ENCODE data around the gene COA3. TPM values are rescaled to one million over a fixed set of nuclear protein-coding genes. Genes with fewer than 3 reads are reported as not detected.

Gene COA3
- polyA plus RNA-seq, 2 donors = 89.9 to 185 TPM

DNA sequence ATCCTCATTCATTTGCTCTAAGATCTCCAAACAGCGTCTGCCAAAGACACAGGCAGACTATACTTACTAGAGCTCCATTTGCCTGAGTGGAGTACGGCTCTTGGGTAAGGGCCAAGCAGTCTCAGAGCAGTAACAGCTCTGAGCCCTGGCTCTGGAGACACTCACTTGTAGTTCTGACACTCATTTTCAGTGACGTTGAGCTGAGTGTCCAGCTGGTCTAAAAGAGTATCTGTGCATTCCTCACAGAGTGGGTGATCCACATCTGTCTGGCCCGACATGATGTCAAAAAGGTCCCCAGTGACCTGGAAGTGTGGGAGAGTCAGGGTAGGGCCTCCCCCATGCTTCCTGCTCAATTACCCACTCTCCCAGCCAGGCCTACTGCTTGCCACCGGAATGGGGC is 19.9 kb upstream of the COA3 start:
- Histone ChIP-seq H3K4me1 (ENCODE audit: control insufficient read depth in 2 of 2, insufficient read depth in 2 of 2, low read length in 1 of 2) (no peaks in the 10 kb centered on the region), H3K27ac (ENCODE audit: low read depth in 2 of 2, low read length in 1 of 2) (no peak overlapping the region), H3K9me3 (ENCODE audit: control insufficient read depth in 2 of 2, insufficient read depth in 1 of 2, low read depth in 1 of 2, low read length in 1 of 2) (no peaks in the 10 kb centered on the region), H3K27me3 (ENCODE audit: control insufficient read depth in 1 of 2, insufficient read depth in 2 of 2, low read length in 2 of 2) (no peaks in the 10 kb centered on the region), H3K36me3 (ENCODE audit: control insufficient read depth in 2 of 2, insufficient read depth in 2 of 2, low read length in 1 of 2) (peaks cover 25 to 29% of the 10 kb centered on the region in 2 donors), H3K4me3 (ENCODE audit: low read depth in 1 of 2, low read length in 2 of 2) (no peak overlapping the region)
- WGBS, 2 donors = 87 to 89% methylated on average over 5 of the region's 5 CpGs

DNA sequence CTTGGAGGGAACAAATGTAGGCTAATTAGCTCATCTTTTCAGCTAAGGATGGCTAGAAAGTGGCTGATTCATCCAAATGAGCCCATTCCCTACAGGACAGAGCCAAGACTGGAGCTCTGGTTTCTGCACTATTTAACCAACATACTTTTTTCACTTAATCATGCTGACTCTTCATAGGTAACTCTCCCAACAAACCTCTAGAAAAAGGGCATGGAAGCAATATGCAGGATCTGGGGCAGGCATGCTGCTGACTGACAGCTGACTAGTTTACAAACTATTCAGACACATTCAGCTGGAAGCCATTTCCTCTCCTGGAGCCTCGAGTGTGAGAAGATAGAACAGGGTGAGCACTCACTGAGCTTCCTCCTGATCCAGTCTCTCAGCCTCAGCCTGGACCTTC is 19.4 kb upstream of the COA3 start:
- peaks cover 25 to 29% of the 10 kb centered on the region in 2 donors for H3K36me3 ChIP-seq (ENCODE audit: control insufficient read depth in 2 of 2, insufficient read depth in 2 of 2, low read length in 1 of 2)
- no peak overlapping the region for H3K4me3 ChIP-seq (ENCODE audit: low read depth in 1 of 2, low read length in 2 of 2)
- 65 to 77% methylated on average over 1 of the region's 1 CpG for WGBS, 2 donors
- H3K9me3 ChIP-seq (ENCODE audit: control insufficient read depth in 2 of 2, insufficient read depth in 1 of 2, low read depth in 1 of 2, low read length in 1 of 2) = no peaks in the 10 kb centered on the region
- H3K27me3 ChIP-seq (ENCODE audit: control insufficient read depth in 1 of 2, insufficient read depth in 2 of 2, low read length in 2 of 2) = no peaks in the 10 kb centered on the region
- no peak overlapping the region for H3K27ac ChIP-seq (ENCODE audit: low read depth in 2 of 2, low read length in 1 of 2)
- H3K4me1 ChIP-seq (ENCODE audit: control insufficient read depth in 2 of 2, insufficient read depth in 2 of 2, low read length in 1 of 2) = no peaks in the 10 kb centered on the region

- Histone ChIP-seq H3K27ac (ENCODE audit: low read depth in 2 of 2, low read length in 1 of 2) (peak overlapping the region in 1 of 2 donors; percentile 18), H3K27me3 (ENCODE audit: control insufficient read depth in 1 of 2, insufficient read depth in 2 of 2, low read length in 2 of 2) (no peaks in the 10 kb centered on the region), H3K4me3 (ENCODE audit: low read depth in 1 of 2, low read length in 2 of 2) (no peak overlapping the region), H3K9me3 (ENCODE audit: control insufficient read depth in 2 of 2, insufficient read depth in 1 of 2, low read depth in 1 of 2, low read length in 1 of 2) (no peaks in the 10 kb centered on the region), H3K36me3 (ENCODE audit: control insufficient read depth in 2 of 2, insufficient read depth in 2 of 2, low read length in 1 of 2) (peaks cover 30 to 37% of the 10 kb centered on the region in 2 donors), H3K4me1 (ENCODE audit: control insufficient read depth in 2 of 2, insufficient read depth in 2 of 2, low read length in 1 of 2) (no peaks in the 10 kb centered on the region)
- WGBS, 2 donors = 69 to 75% methylated on average over 8 of the region's 8 CpGs
These were observed 16.3 kb upstream of the COA3 start for GRCh38 chr17:42814633-42815399.

DNA sequence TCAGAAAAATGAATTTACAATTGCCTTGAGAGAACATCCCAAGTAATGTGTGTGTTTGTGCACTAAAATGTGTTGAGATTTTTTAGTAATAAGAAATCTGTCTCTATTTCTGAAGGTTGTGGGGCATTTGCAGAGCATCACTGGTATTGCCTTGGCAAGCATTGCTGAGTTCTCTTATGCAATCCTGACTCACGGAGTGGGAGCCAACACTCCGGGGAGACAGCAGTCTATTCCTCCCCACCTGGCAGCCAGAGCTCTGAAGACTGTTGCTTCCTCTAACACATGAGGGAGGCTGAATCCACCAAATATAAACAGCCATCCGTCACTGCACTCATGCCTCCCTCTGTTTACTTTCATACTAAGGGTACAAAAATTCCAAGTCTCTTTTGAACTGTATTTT is 10.7 kb upstream of the COA3 start:
- H3K9me3 ChIP-seq (ENCODE audit: control insufficient read depth in 2 of 2, insufficient read depth in 1 of 2, low read depth in 1 of 2, low read length in 1 of 2) = no peaks in the 10 kb centered on the region
- no peaks in the 10 kb centered on the region for H3K4me1 ChIP-seq (ENCODE audit: control insufficient read depth in 2 of 2, insufficient read depth in 2 of 2, low read length in 1 of 2)
- H3K27me3 ChIP-seq (ENCODE audit: control insufficient read depth in 1 of 2, insufficient read depth in 2 of 2, low read length in 2 of 2) = no peaks in the 10 kb centered on the region
- WGBS, 2 donors = 25 to 31% methylated on average over 3 of the region's 3 CpGs
- H3K36me3 ChIP-seq (ENCODE audit: control insufficient read depth in 2 of 2, insufficient read depth in 2 of 2, low read length in 1 of 2) = peaks cover 8 to 10% of the 10 kb centered on the region in 2 donors
- no peak overlapping the region for H3K4me3 ChIP-seq (ENCODE audit: low read depth in 1 of 2, low read length in 2 of 2)
- no peak overlapping the region for H3K27ac ChIP-seq (ENCODE audit: low read depth in 2 of 2, low read length in 1 of 2)

DNA sequence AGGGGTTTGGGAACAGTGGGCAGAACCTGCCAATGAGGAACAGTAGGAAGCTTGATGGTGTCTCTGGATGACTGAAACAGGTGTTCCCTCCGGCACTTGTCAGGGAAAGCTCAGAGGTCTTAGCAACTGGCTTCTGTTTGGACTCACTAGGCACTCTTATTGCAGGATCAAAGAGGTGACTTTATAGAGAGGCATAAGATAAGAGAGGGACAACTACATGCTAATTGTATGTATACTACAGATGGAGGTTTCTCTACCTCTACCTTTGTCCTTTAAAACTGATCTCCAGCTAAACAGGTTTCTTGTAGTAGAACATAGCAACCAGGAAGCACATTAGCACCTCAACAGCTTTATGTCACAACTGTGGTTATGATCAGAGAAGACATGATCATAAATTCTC is 7.7 kb upstream of the COA3 start:
- H3K27me3 ChIP-seq (ENCODE audit: control insufficient read depth in 1 of 2, insufficient read depth in 2 of 2, low read length in 2 of 2) = no peaks in the 10 kb centered on the region
- peaks cover 1 to 6% of the 10 kb centered on the region in 2 donors for H3K36me3 ChIP-seq (ENCODE audit: control insufficient read depth in 2 of 2, insufficient read depth in 2 of 2, low read length in 1 of 2)
- no peaks in the 10 kb centered on the region for H3K4me1 ChIP-seq (ENCODE audit: control insufficient read depth in 2 of 2, insufficient read depth in 2 of 2, low read length in 1 of 2)
- H3K9me3 ChIP-seq (ENCODE audit: control insufficient read depth in 2 of 2, insufficient read depth in 1 of 2, low read depth in 1 of 2, low read length in 1 of 2) = no peaks in the 10 kb centered on the region
- H3K4me3 ChIP-seq (ENCODE audit: low read depth in 1 of 2, low read length in 2 of 2) = no peak overlapping the region
- no peak overlapping the region for H3K27ac ChIP-seq (ENCODE audit: low read depth in 2 of 2, low read length in 1 of 2)
- WGBS, 2 donors = 77 to 95% methylated on average over 1 of the region's 1 CpG

DNA sequence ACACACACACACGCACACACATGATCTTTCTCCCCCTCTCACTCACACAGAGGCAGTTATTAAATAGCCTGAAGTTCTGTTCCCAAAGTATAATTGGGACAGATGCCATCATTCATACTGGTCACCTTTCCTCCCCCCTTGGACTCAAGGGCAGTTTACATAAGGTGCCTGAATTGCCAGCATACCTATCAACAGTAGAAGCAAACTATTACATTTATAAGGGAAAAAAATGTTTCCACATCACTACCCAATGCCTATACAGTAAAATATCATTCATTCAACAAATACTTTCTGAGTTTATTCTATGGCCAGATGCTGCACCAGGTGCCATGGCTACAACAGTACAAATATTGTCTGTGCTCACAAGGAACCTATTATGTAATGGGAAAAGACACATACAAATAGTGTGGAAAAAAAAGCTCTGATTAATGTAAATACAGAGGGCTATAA is 6.4 kb upstream of the COA3 start:
- H3K4me1 ChIP-seq (ENCODE audit: control insufficient read depth in 2 of 2, insufficient read depth in 2 of 2, low read length in 1 of 2) = no peaks in the 10 kb centered on the region
- 64 to 91% methylated on average over 1 of the region's 1 CpG for WGBS, 2 donors
- no peaks in the 10 kb centered on the region for H3K36me3 ChIP-seq (ENCODE audit: control insufficient read depth in 2 of 2, insufficient read depth in 2 of 2, low read length in 1 of 2)
- H3K9me3 ChIP-seq (ENCODE audit: control insufficient read depth in 2 of 2, insufficient read depth in 1 of 2, low read depth in 1 of 2, low read length in 1 of 2) = no peaks in the 10 kb centered on the region
- no peaks in the 10 kb centered on the region for H3K27me3 ChIP-seq (ENCODE audit: control insufficient read depth in 1 of 2, insufficient read depth in 2 of 2, low read length in 2 of 2)
- no peak overlapping the region for H3K4me3 ChIP-seq (ENCODE audit: low read depth in 1 of 2, low read length in 2 of 2)
- no peak overlapping the region for H3K27ac ChIP-seq (ENCODE audit: low read depth in 2 of 2, low read length in 1 of 2)

- H3K27ac ChIP-seq (ENCODE audit: low read depth in 2 of 2, low read length in 1 of 2) = no peak overlapping the region
- WGBS, 2 donors = 47 to 51% methylated on average over 2 of the region's 2 CpGs
- peaks cover 0 to 3% of the 10 kb centered on the region in 2 donors for H3K4me1 ChIP-seq (ENCODE audit: control insufficient read depth in 2 of 2, insufficient read depth in 2 of 2, low read length in 1 of 2)
- H3K36me3 ChIP-seq (ENCODE audit: control insufficient read depth in 2 of 2, insufficient read depth in 2 of 2, low read length in 1 of 2) = no peaks in the 10 kb centered on the region
- no peaks in the 10 kb centered on the region for H3K27me3 ChIP-seq (ENCODE audit: control insufficient read depth in 1 of 2, insufficient read depth in 2 of 2, low read length in 2 of 2)
- no peaks in the 10 kb centered on the region for H3K9me3 ChIP-seq (ENCODE audit: control insufficient read depth in 2 of 2, insufficient read depth in 1 of 2, low read depth in 1 of 2, low read length in 1 of 2)
- H3K4me3 ChIP-seq (ENCODE audit: low read depth in 1 of 2, low read length in 2 of 2) = no peak overlapping the region
These were observed 4.8 kb upstream of the COA3 start for GRCh38 chr17:42803074-42803883.

DNA sequence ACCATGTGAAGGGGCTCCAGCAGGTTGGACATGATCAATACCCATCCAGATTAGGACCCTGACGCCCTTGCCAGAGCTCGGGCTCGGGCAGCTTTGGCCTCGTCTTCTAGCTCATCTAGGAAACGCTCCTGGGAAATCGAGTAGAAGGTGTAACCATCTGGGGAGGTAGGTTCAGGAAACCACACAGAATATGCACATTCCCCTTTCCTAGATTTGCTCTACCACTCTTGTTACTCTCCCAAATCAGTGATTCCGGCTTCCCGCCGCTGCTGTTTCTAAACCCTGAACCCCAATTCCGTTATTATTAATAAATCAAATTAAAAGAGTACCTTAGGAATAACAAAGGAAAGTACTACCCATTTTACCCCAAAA is 507 bp downstream of the COA3 start:
- no peaks in the 10 kb centered on the region for H3K9me3 ChIP-seq (ENCODE audit: control insufficient read depth in 2 of 2, insufficient read depth in 1 of 2, low read depth in 1 of 2, low read length in 1 of 2)
- peaks cover 0 to 8% of the 10 kb centered on the region in 2 donors for H3K36me3 ChIP-seq (ENCODE audit: control insufficient read depth in 2 of 2, insufficient read depth in 2 of 2, low read length in 1 of 2)
- WGBS, 2 donors = 14 to 15% methylated on average over 10 of the region's 10 CpGs
- no peaks in the 10 kb centered on the region for H3K27me3 ChIP-seq (ENCODE audit: control insufficient read depth in 1 of 2, insufficient read depth in 2 of 2, low read length in 2 of 2)
- H3K4me1 ChIP-seq (ENCODE audit: control insufficient read depth in 2 of 2, insufficient read depth in 2 of 2, low read length in 1 of 2) = peaks cover 6 to 25% of the 10 kb centered on the region in 2 donors
- peak overlapping the region; percentile 76 to 95 for H3K27ac ChIP-seq (ENCODE audit: low read depth in 2 of 2, low read length in 1 of 2)
- peak overlapping the region; percentile 95 to 99 for H3K4me3 ChIP-seq (ENCODE audit: low read depth in 1 of 2, low read length in 2 of 2)

DNA sequence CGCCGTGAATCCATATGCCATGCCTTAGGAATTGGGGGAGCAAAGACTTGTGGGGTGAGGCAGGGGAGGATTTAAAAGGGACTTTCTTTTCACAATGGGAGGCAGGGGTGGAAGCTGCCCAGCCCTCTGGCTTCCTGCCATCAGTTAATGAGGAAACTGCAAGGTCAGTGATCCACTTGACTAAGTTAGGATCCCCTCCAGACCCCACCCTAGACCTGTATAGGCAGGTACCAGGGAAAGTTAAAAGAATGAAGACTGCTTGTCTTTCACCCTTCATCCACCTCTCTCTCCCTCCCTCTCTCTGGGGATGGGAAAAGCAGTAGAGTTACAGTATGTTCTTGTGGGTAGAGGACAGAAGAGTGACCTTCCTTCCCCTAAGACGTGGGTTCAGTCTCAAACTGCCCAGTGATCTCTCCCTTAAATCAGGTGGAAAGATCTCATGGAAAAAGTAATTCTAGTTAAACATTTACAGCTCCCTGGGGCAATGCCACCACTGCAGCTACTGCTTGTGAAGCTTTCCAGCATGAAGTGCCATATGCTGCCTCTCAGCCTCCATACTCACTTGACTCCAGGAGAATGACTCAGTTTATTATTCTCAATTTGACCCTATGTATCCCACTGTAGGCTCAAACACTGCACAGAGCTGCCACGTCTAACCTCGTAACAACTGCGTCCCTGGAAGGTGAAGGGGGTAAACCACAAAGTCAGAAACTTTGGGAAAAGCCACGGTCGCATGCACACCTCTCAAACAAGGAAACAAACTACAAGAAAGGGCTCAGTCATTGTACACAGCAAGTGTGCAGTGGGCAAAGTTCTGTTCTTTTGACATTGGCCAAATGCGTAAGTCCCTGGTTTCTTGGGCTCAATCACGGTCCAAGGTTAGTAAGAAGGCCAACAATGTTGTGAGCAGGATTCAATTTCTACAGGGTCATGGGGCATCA is 1.2 kb downstream of the COA3 start:
- peak overlapping the region; percentile 76 to 95 for H3K27ac ChIP-seq (ENCODE audit: low read depth in 2 of 2, low read length in 1 of 2)
- no peaks in the 10 kb centered on the region for H3K27me3 ChIP-seq (ENCODE audit: control insufficient read depth in 1 of 2, insufficient read depth in 2 of 2, low read length in 2 of 2)
- H3K4me3 ChIP-seq (ENCODE audit: low read depth in 1 of 2, low read length in 2 of 2) = peak overlapping the region; percentile 95 to 99
- WGBS, 2 donors = 53 to 67% methylated on average over 10 of the region's 10 CpGs
- peaks cover 0 to 8% of the 10 kb centered on the region in 2 donors for H3K36me3 ChIP-seq (ENCODE audit: control insufficient read depth in 2 of 2, insufficient read depth in 2 of 2, low read length in 1 of 2)
- H3K4me1 ChIP-seq (ENCODE audit: control insufficient read depth in 2 of 2, insufficient read depth in 2 of 2, low read length in 1 of 2) = peaks cover 6 to 25% of the 10 kb centered on the region in 2 donors
- H3K9me3 ChIP-seq (ENCODE audit: control insufficient read depth in 2 of 2, insufficient read depth in 1 of 2, low read depth in 1 of 2, low read length in 1 of 2) = no peaks in the 10 kb centered on the region

Data from esophagus (tissue), 2 donors.